ENCODE measurements around the gene MYNN. TPM values are rescaled to one million over a fixed set of nuclear protein-coding genes. Genes with fewer than 3 reads are reported as not detected.

MYNN gene
- total RNA-seq, 1 experiment from 2014 or later, result 16.2 TPM

GRCh38 chr3:169758359-169758994 is 14.7 kb upstream of the MYNN start:
- Histone ChIP-seq H3K27ac (ENCODE audit: low read length) (no peak overlapping the region), H3K27me3 (ENCODE audit: control insufficient read depth, insufficient read depth, low read length) (peaks cover 8% of the 10 kb centered on the region), H3K9me3 (ENCODE audit: control insufficient read depth, insufficient read depth, low read depth, low read length) (no peaks in the 10 kb centered on the region), H3K36me3 (ENCODE audit: control insufficient read depth, insufficient read depth, low read length) (no peaks in the 10 kb centered on the region), H3K4me1 (ENCODE audit: control insufficient read depth, insufficient read depth, low read length) (0 out of 2 replicates have a peak, but pooled peaks cover 2% of the 10 kb centered on the region), H3K4me3 (ENCODE audit: low read depth in 2 of 2, low read length in 2 of 2) (no peak overlapping the region)
- ATAC-seq (no peak), DNase-seq (ENCODE audit: low read depth, low spot score) (no peak)
- ChIA-PET CTCF (no interaction called here), POLR2A (no interaction called here)
- in situ Hi-C loops (cut with HindIII; ENCODE audit: low pct_unique_long_range_greater_than_20kb, low sequenced_read_pairs) (no loop called here), intact Hi-C loops (cut with micrococcal nuclease; ENCODE audit: unreplicated experiment) (no loop called here)
- TF ChIP-seq SIN3A (IDR thresholded peaks at IDR 0.05; ENCODE audit: borderline replicate concordance, insufficient read depth, low read depth, low read length), result no peak
- TF ChIP-seq REST (IDR thresholded peaks at IDR 0.05; ENCODE audit: insufficient read depth in 1 of 2, low read depth in 2 of 2, low read length in 1 of 2), result no peak
- TF ChIP-seq POLR2AphosphoS5 (IDR thresholded peaks at IDR 0.05; ENCODE audit: low read depth, low read length), result no peak
- TF ChIP-seq, protein P1, sequence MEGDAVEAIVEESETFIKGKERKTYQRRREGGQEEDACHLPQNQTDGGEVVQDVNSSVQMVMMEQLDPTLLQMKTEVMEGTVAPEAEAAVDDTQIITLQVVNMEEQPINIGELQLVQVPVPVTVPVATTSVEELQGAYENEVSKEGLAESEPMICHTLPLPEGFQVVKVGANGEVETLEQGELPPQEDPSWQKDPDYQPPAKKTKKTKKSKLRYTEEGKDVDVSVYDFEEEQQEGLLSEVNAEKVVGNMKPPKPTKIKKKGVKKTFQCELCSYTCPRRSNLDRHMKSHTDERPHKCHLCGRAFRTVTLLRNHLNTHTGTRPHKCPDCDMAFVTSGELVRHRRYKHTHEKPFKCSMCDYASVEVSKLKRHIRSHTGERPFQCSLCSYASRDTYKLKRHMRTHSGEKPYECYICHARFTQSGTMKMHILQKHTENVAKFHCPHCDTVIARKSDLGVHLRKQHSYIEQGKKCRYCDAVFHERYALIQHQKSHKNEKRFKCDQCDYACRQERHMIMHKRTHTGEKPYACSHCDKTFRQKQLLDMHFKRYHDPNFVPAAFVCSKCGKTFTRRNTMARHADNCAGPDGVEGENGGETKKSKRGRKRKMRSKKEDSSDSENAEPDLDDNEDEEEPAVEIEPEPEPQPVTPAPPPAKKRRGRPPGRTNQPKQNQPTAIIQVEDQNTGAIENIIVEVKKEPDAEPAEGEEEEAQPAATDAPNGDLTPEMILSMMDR (IDR thresholded peaks at IDR 0.05), result no peak
- no peak for TF ChIP-seq TCF7L2 (IDR thresholded peaks at IDR 0.05; ENCODE audit: low read depth, low read length)
- BruUV-seq (replicated peaks), result no TSS peak

DNA sequence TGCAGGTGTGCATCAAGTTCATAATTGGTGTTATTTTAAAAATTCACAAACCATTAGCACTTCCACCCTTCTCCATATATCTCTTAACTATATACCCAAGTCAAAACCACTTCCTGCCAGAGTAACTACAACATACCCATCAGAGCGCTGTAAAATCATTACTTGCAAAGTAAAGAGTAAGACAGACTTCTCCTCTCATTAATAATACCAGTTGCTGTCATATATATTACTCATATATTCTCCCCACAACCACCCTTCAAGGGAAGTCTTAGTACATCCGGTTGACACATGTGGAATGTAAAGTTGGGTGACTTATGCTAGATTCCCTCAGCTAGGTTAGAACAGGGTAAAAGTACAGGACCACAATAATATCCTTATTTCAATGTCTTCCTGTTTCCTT is 13.9 kb upstream of the MYNN start:
- ChIA-PET CTCF (no interaction called here), POLR2A (interaction anchor here (0.6 kb wide), 1 partner anchor 1675 kb away, joined by 9 read pairs; no protein-coding TSS in a partner anchor)
- Histone ChIP-seq H3K27ac (ENCODE audit: low read length) (no peak overlapping the region), H3K27me3 (ENCODE audit: control insufficient read depth, insufficient read depth, low read length) (peaks cover 8% of the 10 kb centered on the region), H3K4me1 (ENCODE audit: control insufficient read depth, insufficient read depth, low read length) (0 out of 2 replicates have a peak, but pooled peaks cover 2% of the 10 kb centered on the region), H3K4me3 (ENCODE audit: low read depth in 2 of 2, low read length in 2 of 2) (no peak overlapping the region), H3K9me3 (ENCODE audit: control insufficient read depth, insufficient read depth, low read depth, low read length) (no peaks in the 10 kb centered on the region), H3K36me3 (ENCODE audit: control insufficient read depth, insufficient read depth, low read length) (no peaks in the 10 kb centered on the region)
- TF ChIP-seq REST (IDR thresholded peaks at IDR 0.05; ENCODE audit: insufficient read depth in 1 of 2, low read depth in 2 of 2, low read length in 1 of 2), result no peak
- TF ChIP-seq POLR2AphosphoS5 (IDR thresholded peaks at IDR 0.05; ENCODE audit: low read depth, low read length), result no peak
- TF ChIP-seq, protein P1 (IDR thresholded peaks at IDR 0.05), result no peak
- no peak for TF ChIP-seq TCF7L2 (IDR thresholded peaks at IDR 0.05; ENCODE audit: low read depth, low read length)
- TF ChIP-seq SIN3A (IDR thresholded peaks at IDR 0.05; ENCODE audit: borderline replicate concordance, insufficient read depth, low read depth, low read length), result no peak
- ATAC-seq (no peak), DNase-seq (ENCODE audit: low read depth, low spot score) (no peak)
- intact Hi-C loops (cut with micrococcal nuclease; ENCODE audit: unreplicated experiment) (no loop called here), in situ Hi-C loops (cut with HindIII; ENCODE audit: low pct_unique_long_range_greater_than_20kb, low sequenced_read_pairs) (no loop called here)
- no TSS peak for BruUV-seq (replicated peaks)

All from Panc1 (cell line).